ENCODE measurements around the gene LOXHD1.
A peak's percentile ranks its signal among the peaks of the same experiment; 100 is the strongest.

Gene LOXHD1

DNA sequence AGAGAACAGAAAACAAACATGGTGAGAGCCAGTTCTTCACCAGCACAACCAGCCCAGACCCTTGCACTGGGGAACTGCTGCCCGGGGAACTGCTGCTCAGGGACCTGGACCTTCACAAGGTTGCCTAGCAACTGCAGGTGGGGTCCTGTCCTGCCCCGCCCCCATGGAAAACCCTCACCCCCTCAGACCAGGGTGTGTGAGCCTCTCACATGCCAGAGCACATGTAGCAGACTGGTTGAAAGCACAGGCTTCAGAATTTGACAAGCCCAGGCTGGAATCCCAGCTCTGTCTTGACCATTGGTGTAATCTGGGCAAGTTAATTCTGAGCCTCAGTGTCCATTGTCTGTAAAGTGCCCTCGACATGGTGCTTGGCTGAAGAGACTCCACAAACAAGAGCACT is 118.6 kb downstream of the LOXHD1 start:
- DNase-seq = no peak

DNA sequence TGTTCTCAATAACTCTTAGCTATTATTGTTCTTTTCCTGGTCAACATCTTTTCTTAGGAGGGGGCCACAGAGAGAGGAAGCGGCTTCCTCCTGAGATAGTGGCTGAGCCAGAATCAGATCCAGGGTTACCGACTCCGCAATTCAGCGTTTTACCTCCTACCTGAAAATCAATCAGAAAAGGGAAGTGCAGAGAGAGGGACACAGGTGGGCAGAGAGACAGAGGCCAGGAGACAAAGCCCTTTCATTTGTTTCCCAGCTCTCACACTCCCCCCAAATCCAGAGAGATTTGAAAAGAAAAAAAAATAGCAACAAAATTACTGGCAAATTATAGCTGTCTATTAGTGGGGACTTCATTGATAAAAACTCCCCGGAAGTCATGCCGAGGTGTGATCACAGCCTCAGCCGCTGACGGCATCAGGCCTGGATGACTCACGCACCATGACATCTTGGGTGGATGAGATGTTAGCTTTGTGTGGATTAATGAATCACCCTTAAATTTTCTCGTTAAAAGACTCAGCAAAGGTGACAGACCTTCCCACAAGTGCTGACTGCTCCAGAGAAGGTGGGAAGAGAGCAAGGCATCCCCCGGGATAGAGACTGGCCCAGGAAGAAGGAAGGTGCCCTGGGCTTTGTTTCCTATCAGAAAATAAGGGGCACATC is 120.7 kb downstream of the LOXHD1 start:
- no peak for DNase-seq

DNA sequence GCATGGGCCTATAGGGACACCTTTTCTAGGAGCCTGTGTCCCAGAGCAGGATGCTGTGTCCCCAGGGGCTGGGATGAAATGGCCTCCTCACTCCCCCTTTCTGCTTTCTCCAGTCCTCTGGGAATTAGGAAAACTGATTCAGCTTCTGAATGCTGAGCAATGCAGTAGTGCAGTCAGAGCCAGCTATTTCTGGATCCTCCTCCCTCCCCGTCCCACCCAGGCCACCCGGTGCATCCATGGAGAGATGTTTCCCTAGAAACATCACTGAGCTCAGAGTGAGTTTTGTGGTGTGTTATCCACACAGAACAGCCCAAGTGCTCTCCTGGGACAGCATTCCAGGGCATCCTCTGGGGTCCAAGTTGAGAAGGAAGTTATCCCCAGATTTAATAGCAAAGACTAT is 125.5 kb downstream of the LOXHD1 start:
- DNase-seq = no peak

DNA sequence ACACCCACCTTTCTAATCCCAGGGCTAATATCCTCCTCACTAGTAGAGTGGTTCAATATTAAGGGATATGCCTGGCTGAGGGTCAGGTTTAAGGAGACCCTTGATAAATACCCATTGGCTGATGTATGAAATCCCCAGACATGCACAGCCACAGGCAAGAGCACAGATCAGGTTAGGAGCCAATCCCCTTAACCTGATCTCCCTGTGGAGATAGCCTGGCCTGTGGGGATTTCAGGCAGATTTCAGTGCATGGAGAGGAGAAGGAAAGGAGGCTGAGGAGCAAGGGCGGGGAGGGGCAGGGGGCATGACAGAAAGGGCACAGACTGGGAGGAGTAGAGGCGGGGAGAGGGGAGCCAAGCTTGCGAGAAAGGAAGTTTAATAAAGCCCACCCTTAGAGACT is 129.0 kb downstream of the LOXHD1 start:
- DNase-seq = no peak

DNA sequence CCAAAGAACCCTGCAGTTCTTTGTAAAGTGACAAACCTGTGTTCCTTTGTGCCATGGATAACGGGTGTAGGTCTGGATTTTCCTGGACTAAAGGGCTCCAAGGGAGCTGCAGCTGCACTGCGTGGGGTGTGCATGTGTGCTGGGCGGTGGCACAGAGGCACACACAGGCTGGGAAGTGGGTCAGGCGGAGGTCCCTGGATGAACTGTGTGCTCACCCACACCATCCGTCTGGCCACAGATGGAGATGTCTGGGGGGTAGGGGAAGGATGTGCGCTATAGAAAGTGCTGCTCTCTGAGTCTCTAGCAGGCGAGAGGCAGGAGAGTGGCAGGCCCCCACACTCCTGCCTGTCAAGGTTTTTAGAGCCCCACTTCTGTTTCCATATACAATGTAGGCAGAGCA is 137.2 kb downstream of the LOXHD1 start:
- no peak for DNase-seq

DNA sequence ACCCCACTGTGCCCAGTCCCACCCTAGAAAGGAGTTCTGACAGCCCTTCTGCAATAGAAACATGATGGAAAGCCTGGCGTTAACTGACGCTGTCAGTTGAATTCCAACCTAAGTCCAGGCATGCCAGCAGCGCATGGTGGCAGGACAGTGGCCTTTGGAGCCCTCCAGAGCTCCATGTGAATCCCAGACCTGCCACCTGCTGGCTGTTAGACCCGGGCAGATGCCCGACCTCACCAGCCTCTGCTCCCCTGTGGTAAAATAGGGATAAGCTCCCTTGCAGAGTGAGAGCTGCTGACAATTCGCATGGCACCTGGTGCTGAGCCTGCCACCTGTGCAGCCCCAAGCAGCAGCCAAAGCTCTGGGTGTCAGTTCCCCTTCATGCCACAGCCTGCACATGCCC is 138.6 kb downstream of the LOXHD1 start:
- DNase-seq = no peak

DNA sequence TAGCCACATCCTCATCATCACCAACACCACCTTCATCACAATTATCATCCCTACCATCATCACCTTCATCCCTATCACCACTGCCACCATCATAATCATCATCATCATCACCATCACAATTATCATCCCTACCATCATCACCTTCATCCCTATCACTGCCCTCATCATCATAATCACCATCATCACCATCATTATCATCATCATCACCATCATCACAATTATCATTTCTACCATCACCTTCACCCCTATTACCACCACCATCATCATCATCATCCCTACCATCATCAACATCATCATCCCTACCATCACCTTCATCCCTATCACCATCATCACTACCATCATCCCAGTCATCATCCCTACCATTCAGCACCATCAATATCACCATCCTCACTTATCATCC is 140.5 kb downstream of the LOXHD1 start:
- no peak for DNase-seq

DNA sequence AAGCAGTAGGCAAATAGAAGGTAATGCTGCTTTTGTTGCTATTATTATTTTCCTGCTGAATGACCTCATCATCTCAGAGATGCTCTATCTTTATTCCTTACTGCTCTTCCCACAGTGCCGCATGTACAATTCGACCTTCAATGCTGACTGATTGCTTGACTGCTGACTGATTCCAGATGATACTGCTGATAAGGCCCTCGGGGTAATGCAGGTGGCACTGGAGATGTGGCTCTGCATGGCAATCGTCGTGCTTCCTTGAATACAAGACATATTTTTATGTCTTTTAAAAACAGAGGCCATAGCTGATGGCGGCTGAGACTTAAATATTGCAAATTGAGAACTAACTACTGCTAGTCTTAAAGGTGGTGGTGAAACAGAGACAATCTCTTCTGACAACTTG is 146.6 kb downstream of the LOXHD1 start:
- no peak for DNase-seq

DNA sequence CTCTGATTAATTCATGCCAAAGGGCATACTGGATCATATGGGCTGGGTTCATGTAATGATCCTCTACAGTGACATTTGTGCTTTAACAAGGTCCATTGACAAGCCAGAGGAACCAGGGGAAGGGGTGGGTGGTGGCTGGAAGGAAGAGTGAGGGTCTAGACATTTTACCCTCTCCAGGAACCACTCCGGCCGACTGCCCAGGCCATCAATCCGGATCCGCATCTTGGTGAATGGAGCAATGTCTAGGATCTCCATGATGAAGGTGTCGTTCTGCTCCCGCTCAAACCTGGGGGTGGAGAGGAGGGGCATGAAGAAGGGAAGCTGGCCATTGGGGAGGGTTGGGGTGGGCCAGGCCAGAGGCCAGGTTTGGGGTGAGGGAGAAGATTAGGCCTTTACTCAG is 147.5 kb downstream of the LOXHD1 start:
- no peak for DNase-seq

DNA sequence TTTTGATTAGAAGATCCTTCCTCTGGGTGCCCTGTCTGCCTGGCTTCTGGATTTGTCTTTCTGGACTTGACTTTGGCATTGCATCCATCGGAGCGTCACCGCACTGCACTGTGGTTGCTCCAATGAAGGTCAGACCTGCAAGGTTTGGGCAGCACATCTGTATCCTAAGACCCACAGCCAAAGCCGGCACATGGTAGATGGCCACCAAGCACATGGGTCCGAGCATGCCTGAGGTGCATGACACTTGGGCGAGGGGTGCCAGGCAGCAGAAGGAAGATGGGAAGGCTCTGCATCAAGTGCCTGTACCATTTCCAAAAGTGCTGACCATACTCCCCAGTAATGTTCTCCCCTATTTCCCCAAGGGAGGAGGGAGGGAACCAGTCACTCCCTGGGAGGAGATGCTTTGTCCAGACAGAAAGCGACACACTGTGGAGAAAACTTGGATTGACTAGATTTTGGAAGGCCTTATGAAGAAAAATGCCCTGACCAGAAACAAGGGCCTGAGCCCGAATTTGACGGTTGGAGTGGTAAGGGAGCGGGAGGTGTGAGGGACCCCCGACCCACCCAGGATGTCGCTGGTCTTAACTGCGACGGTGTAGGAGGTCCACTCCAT is 149.9 kb downstream of the LOXHD1 start:
- DNase-seq = no peak

DNA sequence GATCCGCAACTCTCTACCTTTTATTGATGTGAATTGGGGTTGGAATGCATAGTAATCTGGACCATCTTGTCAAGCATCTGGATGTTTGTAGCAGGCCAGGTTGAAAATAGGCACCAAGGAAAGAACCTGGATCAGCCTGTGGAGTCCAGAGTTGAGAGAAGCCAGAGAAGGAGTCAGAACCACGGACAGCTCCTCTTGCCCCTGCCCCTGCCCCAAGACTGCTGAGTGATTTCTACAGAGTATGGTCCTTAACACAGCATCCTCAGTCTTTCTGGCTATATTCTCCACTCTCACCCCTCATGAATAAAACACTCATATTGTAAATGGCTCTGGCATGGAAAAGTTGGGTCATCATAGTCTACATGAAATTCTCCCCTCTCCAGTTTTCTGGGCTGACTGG is 154.6 kb downstream of the LOXHD1 start:
- peak; percentile 4 for DNase-seq

DNA sequence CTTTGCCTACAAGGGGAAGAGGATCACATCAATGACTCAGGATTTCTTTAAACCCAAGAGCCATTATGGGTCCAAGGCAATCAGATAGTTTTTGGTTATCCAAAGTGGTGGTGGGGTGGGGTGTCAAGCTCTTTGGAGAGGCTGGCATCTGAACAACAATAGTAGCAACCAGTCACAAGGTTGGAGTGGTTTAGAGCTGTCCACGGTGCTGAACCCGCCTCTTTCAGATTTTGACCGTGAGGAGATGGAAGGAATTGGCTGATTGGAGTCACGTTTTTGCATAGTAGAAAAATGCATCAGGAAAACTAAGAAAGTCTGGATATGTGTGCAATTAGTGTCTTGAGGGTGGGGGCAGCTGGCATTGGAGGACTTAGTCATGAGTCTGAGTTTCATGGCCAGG is 159.9 kb downstream of the LOXHD1 start:
- DNase-seq = peak; percentile 27

DNA sequence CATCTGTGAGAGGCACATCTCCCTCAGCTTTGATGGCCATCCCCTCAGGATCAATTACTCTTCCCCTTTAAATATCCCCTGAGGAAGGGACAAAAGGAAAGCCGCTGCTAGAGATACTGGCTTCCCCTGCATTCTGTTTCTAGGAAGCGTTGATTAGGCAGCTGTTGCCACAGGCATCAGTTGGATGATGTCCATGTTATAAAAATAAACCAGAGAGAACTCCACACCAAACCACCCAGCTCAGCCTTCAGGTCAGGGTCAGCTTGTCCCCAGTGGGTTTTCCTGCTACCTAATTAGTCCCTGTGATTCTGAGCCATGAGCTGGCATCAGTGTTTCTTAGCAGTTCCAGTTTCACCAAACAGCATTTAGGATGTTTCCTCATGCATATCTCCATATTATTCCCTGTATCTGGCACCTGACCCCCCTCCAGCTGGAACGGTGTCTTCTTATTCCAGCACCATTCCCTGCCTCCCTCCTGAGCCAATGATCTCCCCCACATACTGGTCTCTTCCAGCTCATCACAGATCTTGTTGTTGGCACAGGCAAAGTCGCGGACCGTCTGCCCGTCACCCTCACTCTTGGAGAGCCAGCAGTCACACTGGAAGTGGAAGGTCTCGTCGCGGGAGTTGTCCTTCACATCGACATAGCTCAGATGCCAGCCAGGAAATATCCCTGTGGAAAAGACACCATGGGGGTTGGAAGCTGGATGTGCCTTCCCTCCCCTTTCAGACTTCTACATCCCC is 168.4 kb downstream of the LOXHD1 start:
- DNase-seq = no peak

DNA sequence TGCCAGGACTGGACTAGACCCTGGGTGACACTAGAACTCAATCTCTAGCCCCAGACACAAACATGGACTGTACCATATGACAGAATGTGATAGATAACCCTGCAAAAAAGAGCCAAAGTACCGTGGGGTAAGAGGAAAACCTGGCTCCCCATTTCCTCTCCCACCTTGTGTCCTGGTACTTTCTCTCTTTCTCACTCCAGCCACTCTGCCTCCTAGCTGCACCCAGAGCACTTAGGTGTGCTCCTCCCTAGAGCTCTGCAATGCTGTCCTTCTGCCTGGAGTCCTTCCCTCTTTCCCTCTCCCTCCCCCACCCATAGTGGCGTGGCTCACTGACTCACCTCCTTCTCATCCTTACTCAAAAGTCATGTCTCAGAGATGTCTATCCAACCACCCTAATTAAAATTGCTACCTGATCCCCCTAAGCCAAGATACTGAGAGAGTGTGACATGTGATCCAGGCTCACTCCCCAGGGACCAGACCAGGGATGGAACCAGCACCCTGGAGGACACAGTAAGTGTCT is 171.3 kb downstream of the LOXHD1 start:
- DNase-seq = peak; percentile 5

DNA sequence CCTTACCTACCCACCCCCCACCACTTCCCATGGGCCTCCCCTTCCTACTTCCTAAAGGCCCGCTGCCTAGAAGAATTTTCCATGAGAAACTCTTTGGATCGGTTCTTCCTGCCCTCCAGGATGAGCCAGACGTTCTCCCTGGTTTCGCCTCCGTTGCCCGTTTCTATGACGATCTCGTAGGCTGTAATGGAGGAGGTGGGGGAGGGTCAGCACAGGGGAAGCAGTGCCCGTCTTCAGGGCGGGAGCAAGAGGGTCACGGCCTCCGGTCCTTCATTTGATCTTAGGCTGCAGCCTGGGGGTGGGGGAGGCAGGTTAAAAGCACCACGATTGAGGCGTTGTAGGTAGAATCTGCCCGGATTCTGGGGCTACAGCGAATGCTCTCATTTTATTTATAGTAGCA is 172.0 kb downstream of the LOXHD1 start:
- DNase-seq = no peak

DNA sequence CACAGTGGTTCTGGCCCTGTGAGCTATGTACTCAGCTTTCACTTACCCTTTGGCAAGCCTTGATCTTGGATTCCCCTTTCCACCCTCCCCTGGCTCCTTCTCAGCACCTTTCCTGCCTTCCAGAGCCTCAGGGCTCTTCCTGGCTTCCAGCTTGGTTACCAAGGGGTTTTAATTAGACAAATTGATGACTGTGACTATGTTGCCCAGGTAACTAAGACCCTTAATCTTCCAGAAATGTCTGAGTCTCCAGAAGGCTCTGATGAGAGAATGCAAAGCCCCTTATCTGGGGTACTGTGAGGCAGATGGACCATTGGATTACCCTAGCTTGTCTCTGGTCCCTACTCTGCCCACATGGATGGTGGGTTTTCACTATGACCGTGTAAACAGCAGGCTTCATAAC is 174.2 kb downstream of the LOXHD1 start:
- no peak for DNase-seq

DNA sequence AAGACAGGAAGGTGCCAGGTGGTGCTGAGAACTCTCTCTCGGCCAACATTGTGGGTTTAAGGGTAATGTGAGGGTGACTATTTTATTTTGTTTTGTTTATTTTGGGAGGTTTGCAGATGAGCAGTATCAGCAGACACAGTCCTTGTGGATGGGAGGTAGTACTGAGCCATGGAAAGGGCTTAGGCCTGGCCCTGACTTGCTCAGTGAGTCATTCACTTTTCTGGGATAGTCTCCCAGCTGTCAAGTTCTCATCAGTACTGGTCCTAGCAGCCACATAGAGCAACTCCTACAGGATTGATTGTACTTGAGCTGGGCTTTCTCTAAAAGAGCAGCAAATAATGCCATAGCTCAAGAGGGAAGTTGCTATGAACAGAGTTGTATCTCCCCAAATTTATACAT is 175.2 kb downstream of the LOXHD1 start:
- peak; percentile 8 for DNase-seq

DNA sequence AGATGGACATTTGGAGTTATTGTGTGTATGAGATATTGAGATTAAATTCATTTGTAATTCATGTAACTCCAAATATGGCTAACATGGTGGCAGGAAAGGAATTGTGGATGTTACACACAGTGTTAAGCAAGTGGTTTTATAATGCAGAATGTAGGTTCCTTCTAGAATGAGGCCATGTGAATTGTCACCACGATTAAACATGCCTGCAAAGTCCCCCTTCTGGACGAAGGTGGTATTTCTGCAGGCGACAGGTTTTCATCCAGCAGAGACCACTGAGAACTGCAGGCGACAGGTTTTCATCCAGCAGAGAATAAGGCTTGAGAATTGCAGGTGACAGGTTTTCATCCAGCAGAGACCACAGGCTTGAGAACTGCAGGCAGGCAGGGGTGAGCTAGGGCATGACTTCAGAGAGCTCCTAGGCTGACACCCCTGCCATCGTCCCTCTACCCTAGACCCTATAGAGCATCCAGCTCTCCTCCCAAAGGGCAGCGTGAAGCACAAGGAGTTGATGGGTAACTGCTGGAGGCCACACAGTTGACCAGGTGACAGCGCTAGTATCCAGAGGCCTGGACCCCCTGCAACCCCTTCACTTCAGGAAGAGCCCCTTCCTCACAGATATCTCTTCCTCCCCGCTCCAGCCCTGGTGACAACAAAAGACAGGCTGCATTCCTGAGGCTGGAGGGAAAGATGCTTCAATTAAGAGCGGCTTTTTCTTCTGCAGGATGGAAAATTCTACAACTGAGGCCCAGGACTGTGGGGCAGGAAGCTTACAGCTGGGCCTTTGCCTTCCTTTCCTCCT is 175.8 kb downstream of the LOXHD1 start:
- peak; percentile 34 for DNase-seq

DNA sequence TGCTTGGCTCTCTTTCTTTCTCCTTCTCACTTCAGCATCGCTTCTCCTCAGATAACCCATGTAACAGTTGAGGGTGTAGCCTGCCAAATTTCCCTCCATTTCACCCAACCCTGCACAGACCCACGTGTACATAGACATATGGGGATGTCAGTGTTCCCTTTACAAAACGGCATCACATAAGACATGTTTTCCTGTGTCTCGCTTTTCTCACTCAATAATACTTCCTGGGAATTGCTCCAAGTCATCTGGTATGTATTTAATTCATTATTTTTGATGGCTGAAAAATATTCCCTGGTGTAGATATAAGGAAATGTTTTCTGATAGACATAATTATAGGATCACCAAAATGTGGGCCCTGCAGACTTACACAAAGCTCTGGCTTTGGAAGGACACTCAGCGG is 176.8 kb downstream of the LOXHD1 start:
- DNase-seq = peak; percentile 12

DNA sequence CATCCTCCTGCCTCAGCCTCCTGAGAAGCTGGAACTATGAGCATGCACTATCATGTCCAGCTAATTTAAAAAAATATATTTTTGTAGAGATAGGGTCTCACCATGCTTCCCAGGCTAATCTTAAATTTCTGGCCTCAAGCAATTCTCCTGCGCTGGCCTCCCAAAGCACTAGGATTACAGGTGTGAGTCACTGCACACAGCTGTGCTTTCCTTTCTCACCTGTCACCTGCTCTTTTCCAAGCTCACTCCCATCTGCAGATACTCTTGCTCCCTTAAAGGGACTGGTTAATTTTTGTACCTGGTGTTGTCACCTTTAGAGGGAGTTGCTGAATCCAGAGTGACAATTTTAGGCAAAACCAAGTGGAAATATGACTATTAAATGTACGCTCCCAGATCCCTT is 178.2 kb downstream of the LOXHD1 start:
- no peak for DNase-seq

DNA sequence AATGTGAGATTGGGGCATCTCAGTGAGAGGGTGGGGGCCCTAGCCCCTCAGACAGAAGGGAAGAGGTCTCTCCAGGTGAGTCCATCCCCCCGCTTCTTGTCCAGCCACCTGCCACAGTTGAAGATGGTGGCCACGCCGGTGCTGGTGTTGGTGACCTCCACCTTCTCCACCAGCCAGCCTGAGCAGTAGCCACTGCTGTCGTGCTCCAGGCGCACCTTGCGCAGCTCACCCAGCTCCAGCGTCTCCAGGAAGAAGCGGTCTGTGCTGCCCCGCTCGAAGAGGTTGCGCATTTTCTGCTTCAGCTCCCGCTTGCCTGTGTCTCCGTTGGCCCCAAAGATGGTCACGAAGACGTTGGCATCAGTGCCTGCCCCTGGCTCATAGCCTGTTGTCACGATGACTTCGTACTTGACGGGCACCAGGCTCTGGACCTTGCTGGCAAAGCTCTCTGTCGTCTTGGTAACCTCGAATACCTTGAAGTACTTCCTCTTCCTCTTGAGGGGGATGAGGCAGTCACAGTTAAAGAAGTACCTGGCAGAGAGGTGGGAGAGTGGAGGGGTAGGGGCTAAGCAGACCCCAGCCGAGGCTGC is 179.5 kb downstream of the LOXHD1 start:
- DNase-seq = no peak

DNA sequence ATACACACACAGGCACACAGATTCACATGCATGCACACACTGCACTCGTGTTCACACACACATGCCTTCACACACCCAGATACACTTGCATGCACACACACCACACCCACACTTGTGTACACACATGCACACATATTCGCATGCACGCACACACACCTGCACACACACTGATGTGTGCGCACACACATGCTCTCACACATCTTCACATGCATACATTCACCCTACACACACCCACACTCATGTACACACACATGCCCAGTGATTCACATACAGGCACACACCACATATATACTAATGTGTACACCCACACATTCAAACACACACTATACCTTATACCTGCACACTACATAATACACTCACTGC is 181.6 kb downstream of the LOXHD1 start:
- DNase-seq = no peak

Measured in fibroblast of skin of right biceps (primary cell).